ENCODE data around the gene TMCO4. TPM values are rescaled to one million over a fixed set of nuclear protein-coding genes. Genes with fewer than 3 reads are reported as not detected.
A peak's percentile ranks its signal among the peaks of the same experiment; 100 is the strongest.
"Not testable (repeated sequence)": the region's sequence is repeated elsewhere in the genome, so short reads cannot be mapped to it uniquely, and the experiment has no call there.

TMCO4 gene
- total RNA-seq = 10 to 100 TPM; 14.3 to 16.7 TPM

DNA sequence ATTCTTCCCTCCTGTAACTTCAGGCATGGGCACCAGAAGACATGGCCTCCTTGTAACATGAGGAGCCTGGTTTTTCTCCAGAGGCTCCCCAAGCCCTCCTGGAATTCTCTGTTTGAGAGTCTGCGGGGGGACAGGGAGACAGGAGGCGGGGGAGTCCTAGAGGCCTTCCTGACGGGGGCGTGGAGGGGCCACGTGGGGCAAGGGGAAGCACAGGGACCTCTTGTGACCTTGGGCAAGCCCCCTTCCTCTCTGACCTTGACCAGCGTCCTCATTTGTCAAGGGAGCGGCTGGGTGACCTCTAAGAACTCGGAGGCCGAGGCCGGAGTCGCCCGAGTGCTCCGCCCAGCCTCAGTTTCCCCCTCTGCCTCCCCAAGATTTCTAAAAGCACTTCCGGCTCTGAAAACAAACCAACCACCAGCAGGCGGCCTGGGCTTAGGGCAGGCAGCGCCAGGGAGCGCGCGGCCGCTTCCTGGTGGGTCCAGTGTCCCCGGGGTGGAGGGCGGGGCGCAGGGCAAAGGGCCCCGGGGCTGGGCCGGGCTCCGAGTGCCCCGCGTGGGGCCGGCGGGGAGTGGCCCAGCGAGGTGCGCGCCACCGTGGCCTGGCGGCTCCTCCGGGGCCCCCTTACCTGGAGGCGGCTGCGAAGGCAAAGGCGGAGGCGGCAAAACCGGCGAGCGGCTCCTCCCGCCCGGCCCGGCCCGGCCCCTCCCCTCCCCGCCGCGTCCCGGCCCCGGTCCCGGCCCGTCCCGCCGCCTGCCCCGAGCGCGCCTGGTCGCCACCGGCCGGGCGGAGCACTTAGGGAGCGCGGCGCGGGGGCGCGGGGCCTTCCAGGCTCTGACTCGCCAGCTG is at the start of gene TMCO4:
Gene TMCO4, minus strand, starts transcription at position 687 of the 846 bp plus-strand sequence. CDS start 19,158 bp downstream, outside the sequence.
- POLR2A ChIA-PET = no interaction called here

GRCh38 chr1:19849307-19849706 is 49.6 kb upstream of the TMCO4 start:
- H3K27me3 Mint-ChIP-seq = peaks cover 27% of the 10 kb centered on the region
- H3K9me3 Mint-ChIP-seq; H3K27ac Mint-ChIP-seq; ATAC-seq (ENCODE audit: low read depth); H3K4me1 Mint-ChIP-seq; H3K36me3 Mint-ChIP-seq; H3K4me3 Mint-ChIP-seq; DNase-seq; POLR2A ChIA-PET: not testable (repeated sequence)

More for the DNA sequence above, at the start of gene TMCO4:
- peak; percentile 84 for ATAC-seq (ENCODE audit: low read depth)
- peak within 1 kb of the TSS; percentile 80 for H3K27ac Mint-ChIP-seq
- no peaks in the 10 kb centered on the region for H3K9me3 Mint-ChIP-seq
- DNase-seq = peak; percentile 77
- H3K4me1 Mint-ChIP-seq = peaks cover 17% of the 10 kb centered on the region
- peaks cover 12% of the 10 kb centered on the region for H3K27me3 Mint-ChIP-seq
- peak within 1 kb of the TSS; percentile 83 for H3K4me3 Mint-ChIP-seq
- H3K36me3 Mint-ChIP-seq = peaks cover 9% of the 10 kb centered on the region

DNA sequence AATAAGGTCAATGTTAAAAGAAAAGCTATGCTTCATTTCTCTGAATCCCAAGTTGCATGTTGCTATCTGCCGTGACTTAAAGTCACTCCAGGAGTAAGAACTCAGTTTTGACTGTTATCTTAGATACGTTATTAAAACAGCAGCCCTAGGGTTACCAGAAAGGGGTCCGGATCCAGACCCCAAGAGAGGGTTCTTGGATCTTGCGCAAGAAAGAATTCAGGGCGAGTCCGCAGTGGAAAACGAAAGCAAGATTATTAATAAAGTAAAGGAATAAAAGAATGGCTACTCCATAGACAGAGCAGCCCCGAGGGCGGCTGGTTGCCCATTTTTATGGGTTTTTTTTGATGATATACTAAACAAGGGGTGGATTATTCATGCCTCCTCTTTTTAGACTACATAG is 47.6 kb upstream of the TMCO4 start:
- H3K27me3 Mint-ChIP-seq = peaks cover 33% of the 10 kb centered on the region
- POLR2A ChIA-PET; ATAC-seq (ENCODE audit: low read depth); H3K36me3 Mint-ChIP-seq; H3K4me3 Mint-ChIP-seq; H3K27ac Mint-ChIP-seq; H3K9me3 Mint-ChIP-seq; H3K4me1 Mint-ChIP-seq; DNase-seq: not testable (repeated sequence)

DNA sequence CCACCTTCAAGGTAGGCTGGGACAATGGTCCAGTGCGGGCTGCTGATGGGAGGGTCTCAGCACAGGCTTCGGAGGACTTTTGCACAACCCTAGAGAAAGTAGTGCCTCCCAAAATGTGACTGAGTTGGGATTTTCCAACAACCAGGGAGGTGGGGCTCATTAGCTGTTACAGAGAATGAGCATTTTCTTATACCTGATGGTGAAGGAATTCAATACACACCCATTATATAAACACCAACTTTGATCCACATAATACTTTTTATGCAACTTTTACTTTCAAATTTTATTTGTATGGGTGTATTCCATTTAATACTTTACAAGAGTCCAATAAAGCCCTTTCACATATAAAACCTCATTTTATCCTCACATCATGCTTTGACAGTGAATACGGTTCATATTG is 46.6 kb upstream of the TMCO4 start:
- H3K4me1 Mint-ChIP-seq = no peaks in the 10 kb centered on the region
- no peaks in the 10 kb centered on the region for H3K9me3 Mint-ChIP-seq
- DNase-seq = no peak
- POLR2A ChIA-PET = no interaction called here
- no peak for ATAC-seq (ENCODE audit: low read depth)
- H3K27me3 Mint-ChIP-seq = peaks cover 37% of the 10 kb centered on the region
- no peaks in the 10 kb centered on the region for H3K36me3 Mint-ChIP-seq
- H3K4me3 Mint-ChIP-seq = no peak overlapping the region
- no peak overlapping the region for H3K27ac Mint-ChIP-seq

DNA sequence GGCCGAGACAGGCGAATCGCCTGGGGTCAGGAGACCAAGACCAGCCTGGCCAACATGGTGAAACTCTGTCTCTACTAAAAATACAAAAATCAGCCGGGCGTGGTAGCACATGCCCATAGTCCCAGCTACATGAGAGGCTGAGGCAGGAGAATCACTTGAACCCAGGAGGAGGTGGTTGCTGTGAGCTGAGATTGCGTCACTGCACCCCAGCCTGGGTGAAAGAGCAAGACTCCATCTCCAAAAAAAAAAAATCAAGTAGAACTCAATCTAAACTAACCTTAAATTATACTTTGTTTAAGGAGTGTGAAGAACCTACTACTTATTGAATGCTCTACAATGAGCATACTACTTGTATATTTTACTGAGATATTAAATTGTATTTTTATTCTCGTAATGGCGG is 45.8 kb upstream of the TMCO4 start:
- Mint-ChIP-seq H3K27me3 (peaks cover 37% of the 10 kb centered on the region), H3K9me3 (no peaks in the 10 kb centered on the region), H3K27ac (no peak overlapping the region), H3K36me3 (no peaks in the 10 kb centered on the region), H3K4me3 (no peak overlapping the region), H3K4me1 (no peaks in the 10 kb centered on the region)
- POLR2A ChIA-PET = no interaction called here
- DNase-seq = no peak
- no peak for ATAC-seq (ENCODE audit: low read depth)

GRCh38 chr1:19844731-19845495 is 45.2 kb upstream of the TMCO4 start:
- Mint-ChIP-seq H3K27ac (no peak overlapping the region), H3K4me1 (no peaks in the 10 kb centered on the region), H3K4me3 (no peak overlapping the region), H3K36me3 (no peaks in the 10 kb centered on the region), H3K9me3 (no peaks in the 10 kb centered on the region), H3K27me3 (peaks cover 39% of the 10 kb centered on the region)
- no peak for ATAC-seq (ENCODE audit: low read depth)
- POLR2A ChIA-PET = no interaction called here
- no peak for DNase-seq

GRCh38 chr1:19840228-19840627 is 40.5 kb upstream of the TMCO4 start:
- no peak overlapping the region for H3K27ac Mint-ChIP-seq
- no peaks in the 10 kb centered on the region for H3K4me1 Mint-ChIP-seq
- peaks cover 2% of the 10 kb centered on the region for H3K9me3 Mint-ChIP-seq
- DNase-seq (no peak), ATAC-seq (ENCODE audit: low read depth) (no peak)
- POLR2A ChIA-PET = no interaction called here
- no peak overlapping the region for H3K4me3 Mint-ChIP-seq
- H3K36me3 Mint-ChIP-seq = no peaks in the 10 kb centered on the region
- H3K27me3 Mint-ChIP-seq = peaks cover 48% of the 10 kb centered on the region

DNA sequence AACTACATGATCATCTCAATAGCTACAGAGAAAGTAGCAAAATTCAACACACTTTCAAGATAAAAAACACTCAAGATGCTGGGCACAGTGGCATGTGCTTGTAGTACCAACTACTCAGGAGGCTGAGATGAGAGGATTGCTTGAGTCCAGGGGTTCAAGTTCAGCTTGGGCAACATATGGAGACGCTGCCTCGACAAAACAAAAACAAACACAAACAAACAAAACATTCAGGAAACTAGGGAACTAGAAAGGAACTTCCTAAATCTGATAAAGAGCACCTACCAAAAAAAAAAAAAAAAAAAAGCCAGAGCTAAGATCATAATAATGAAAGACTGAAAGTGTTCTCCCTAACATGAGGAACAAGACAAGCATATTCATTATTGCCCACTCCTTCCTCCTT is 38.1 kb upstream of the TMCO4 start:
- peaks cover 54% of the 10 kb centered on the region for H3K27me3 Mint-ChIP-seq
- no peaks in the 10 kb centered on the region for H3K4me1 Mint-ChIP-seq
- DNase-seq (no peak), ATAC-seq (ENCODE audit: low read depth) (no peak)
- POLR2A ChIA-PET = no interaction called here
- H3K36me3 Mint-ChIP-seq = no peaks in the 10 kb centered on the region
- H3K4me3 Mint-ChIP-seq = no peak overlapping the region
- H3K27ac Mint-ChIP-seq = no peak overlapping the region
- peaks cover 2% of the 10 kb centered on the region for H3K9me3 Mint-ChIP-seq

- H3K9me3 Mint-ChIP-seq = peaks cover 4% of the 10 kb centered on the region
- no peak for DNase-seq
- POLR2A ChIA-PET = no interaction called here
- H3K4me3 Mint-ChIP-seq = no peak overlapping the region
- ATAC-seq (ENCODE audit: low read depth) = no peak
- no peaks in the 10 kb centered on the region for H3K36me3 Mint-ChIP-seq
- H3K4me1 Mint-ChIP-seq = peaks cover 9% of the 10 kb centered on the region
- no peak overlapping the region for H3K27ac Mint-ChIP-seq
- peaks cover 65% of the 10 kb centered on the region for H3K27me3 Mint-ChIP-seq
These were observed 35.9 kb upstream of the TMCO4 start for GRCh38 chr1:19835578-19835977.

DNA sequence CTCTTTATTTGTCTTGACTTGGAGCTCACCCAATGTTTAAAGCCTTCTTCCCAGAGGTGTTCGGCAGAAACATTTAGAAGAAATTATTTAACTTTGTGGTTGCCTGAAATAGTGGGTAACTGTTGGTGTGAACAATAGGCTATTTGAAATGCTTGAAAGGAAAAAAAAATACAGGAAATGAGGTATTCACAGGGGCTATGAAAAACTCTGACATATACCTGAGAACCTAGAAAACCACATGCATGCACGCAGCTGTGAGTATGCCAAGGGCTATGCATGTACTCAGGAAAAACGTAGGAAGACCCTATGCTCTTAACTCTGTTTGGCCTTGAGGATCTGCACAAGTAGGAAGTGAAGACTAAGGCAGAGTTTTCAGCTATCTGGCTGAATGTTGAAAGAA is 31.7 kb upstream of the TMCO4 start:
- peaks cover 6% of the 10 kb centered on the region for H3K9me3 Mint-ChIP-seq
- no peak for DNase-seq
- POLR2A ChIA-PET = interaction anchor here (0.6 kb wide), 1 partner anchor 1345 kb away, joined by 3 read pairs; no protein-coding TSS in a partner anchor
- peaks cover 59% of the 10 kb centered on the region for H3K27me3 Mint-ChIP-seq
- no peak for ATAC-seq (ENCODE audit: low read depth)
- H3K27ac Mint-ChIP-seq = no peak overlapping the region
- peaks cover 9% of the 10 kb centered on the region for H3K4me1 Mint-ChIP-seq
- H3K36me3 Mint-ChIP-seq = no peaks in the 10 kb centered on the region
- H3K4me3 Mint-ChIP-seq = no peak overlapping the region

DNA sequence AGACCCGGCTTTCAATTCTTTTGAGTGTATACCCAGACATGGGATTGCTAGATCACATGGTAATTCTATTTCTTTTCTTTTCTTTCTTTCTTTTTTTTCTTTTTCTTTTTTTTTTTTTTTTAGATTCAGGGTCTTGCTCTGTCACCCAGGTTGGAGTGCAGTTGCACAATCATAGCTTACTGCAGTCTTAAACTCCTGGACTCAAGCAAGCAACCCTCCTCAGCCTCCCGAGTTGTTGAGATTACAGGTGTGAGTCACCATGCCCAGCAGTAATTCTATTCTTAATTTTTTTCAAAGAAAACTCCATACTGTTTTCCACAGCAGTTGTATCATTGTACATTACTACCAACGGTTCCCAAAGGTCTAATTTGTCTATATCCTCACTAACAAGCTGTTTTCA is 28.8 kb upstream of the TMCO4 start:
- Mint-ChIP-seq H3K27ac (no peak overlapping the region), H3K36me3 (no peaks in the 10 kb centered on the region), H3K9me3 (peaks cover 4% of the 10 kb centered on the region), H3K4me3 (no peak overlapping the region), H3K27me3 (peaks cover 41% of the 10 kb centered on the region), H3K4me1 (peaks cover 13% of the 10 kb centered on the region)
- no peak for ATAC-seq (ENCODE audit: low read depth)
- POLR2A ChIA-PET = no interaction called here
- DNase-seq = no peak

DNA sequence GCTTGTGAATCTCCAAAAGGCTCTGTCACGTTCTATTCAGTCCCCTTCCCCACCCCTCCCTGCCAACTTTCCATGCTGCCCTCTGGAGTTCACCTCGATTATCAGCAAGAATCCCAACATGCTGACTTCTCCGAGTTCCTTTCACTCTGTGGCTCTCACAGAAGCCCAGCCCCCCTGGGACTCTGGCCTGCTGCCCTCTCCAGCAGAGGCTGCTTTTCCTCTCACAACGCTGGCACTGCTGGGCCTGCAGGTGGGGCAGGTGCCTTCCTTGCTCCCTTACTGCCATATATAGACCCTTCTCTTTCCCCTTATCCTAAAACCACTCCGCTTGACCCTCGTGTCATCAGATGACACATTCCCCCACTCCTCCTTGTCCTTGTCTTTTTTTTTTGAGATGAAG is 25.6 kb upstream of the TMCO4 start:
- no peaks in the 10 kb centered on the region for H3K36me3 Mint-ChIP-seq
- ATAC-seq (ENCODE audit: low read depth) (no peak), DNase-seq (no peak)
- POLR2A ChIA-PET = no interaction called here
- H3K27me3 Mint-ChIP-seq = peaks cover 17% of the 10 kb centered on the region
- H3K9me3 Mint-ChIP-seq = peaks cover 2% of the 10 kb centered on the region
- no peak overlapping the region for H3K4me3 Mint-ChIP-seq
- H3K27ac Mint-ChIP-seq = no peak overlapping the region
- H3K4me1 Mint-ChIP-seq = peaks cover 4% of the 10 kb centered on the region

DNA sequence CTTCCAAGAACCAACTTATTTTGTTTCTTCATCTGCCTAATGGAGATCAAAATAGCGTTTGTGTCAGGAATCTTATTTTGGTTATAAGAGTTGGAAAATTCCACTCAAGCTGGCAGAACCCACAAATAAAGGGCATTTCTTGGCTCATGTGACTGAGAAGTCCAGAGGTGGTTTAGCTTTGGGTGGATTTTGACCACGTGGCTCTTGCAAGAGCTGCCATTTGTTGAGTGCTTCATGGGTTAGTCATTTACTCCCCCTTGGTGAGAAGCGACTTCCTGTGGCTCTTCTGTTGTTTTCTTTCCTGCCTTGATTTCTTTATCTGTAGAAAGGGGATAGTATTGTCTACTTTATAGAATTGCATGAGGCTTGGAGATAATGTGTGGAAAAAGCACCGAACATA is 24.8 kb upstream of the TMCO4 start:
- no peaks in the 10 kb centered on the region for H3K36me3 Mint-ChIP-seq
- peaks cover 4% of the 10 kb centered on the region for H3K4me1 Mint-ChIP-seq
- no peak for ATAC-seq (ENCODE audit: low read depth)
- peaks cover 2% of the 10 kb centered on the region for H3K9me3 Mint-ChIP-seq
- H3K4me3 Mint-ChIP-seq = no peak overlapping the region
- no peak overlapping the region for H3K27ac Mint-ChIP-seq
- H3K27me3 Mint-ChIP-seq = peaks cover 21% of the 10 kb centered on the region
- POLR2A ChIA-PET = no interaction called here
- DNase-seq = no peak

DNA sequence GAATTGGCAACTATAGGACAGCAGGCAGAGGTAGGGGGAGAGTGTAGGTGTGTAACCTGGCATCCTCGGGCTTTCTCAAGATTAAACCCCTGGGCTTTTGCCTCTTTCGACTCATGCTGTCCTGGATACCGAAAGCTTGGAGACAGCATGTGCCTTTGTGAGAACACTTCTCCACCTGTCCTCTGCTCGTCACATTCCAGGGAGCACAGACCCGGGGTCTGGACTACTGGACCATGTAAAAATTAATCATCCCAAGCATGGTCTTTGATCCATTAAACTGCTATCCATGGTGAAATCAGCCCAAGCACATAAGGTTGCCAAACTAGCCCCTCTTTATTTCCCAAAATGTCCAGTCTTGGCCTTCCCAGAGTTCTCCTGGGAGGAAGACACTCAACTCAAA is 24.3 kb upstream of the TMCO4 start:
- DNase-seq (no peak), ATAC-seq (ENCODE audit: low read depth) (no peak)
- Mint-ChIP-seq H3K27ac (no peak overlapping the region), H3K36me3 (no peaks in the 10 kb centered on the region), H3K9me3 (peaks cover 2% of the 10 kb centered on the region), H3K27me3 (peaks cover 19% of the 10 kb centered on the region), H3K4me3 (no peak overlapping the region), H3K4me1 (peaks cover 4% of the 10 kb centered on the region)
- POLR2A ChIA-PET = no interaction called here

Measured in activated naive CD8-positive, alpha-beta T cell treated with anti-CD3 and anti-CD28 coated beads, Interleukin-2, amount 10 ng/mL, durations not matched to agents 7 days and 5 days (primary cell).